Measurements from ENCODE around the gene TTC38.
A peak's percentile ranks its signal among the peaks of the same experiment; 100 is the strongest.

TTC38 gene

DNA sequence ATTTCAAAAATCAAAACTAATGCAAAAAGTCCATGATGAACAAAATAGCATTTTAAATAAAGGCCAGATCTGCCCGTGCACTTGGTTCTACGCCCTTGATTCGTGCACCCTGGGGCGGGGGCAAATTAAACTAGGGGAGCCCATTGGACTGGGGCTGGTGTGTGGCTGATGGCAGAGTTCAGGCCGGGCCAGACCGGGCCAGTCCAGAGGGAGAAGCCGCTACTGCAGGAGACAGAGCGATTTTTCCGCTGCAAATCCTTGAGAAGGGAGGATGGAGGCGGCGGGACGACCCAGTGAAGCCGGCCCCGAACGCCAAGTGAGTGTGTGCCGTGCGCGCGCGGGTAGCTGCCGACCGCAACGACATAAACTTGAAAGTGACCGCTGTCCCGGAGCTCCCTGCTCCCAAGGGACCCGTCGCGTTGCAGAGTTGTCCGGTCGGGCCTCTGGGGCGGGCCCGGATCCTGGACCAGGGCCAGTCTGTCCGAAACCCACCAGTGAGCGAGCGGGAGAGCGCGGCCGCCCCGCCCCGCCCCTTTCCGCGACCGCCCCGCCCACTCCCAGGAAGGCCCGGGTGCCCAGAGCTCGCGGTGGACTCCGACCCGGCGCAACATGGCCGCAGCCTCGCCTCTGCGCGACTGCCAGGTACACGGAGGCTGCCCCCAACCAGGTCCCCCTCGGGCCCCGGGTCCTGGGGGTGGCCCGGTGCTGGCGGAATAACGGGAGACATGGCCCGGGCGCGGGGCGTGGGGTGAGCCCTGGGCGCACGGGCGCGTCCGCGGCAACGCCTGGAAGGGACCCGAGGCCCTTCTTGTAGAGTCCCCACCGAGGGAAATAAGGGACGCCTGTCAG is at the start of gene TTC38:
TTC38 (plus strand) TSS at position 578 of the 849 bp plus-strand sequence; CDS start at position 610, 32 bp downstream.
- peak in 1 of 2 donors; percentile 48 for DNase-seq

DNA sequence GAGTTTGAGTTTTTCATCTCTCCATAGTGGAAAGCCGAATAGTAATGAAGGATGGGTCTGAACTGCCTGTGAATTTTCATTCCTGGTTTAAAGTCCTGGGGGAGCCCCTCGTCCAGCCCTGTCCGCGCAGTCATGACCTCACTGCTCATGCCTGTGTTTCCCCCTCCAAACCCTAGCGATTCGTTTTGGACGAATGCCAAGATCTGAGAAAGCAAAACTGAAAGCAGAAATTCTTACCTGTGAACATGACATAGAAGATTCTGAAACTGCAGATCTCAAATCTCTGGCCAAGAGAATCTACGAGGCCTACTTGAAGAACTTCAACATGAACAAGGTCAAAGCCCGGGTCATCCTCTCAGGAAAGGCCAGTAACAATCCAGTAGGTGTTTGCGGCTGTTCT is 48.2 kb upstream of the TTC38 start:
- DNase-seq: no peak

DNA sequence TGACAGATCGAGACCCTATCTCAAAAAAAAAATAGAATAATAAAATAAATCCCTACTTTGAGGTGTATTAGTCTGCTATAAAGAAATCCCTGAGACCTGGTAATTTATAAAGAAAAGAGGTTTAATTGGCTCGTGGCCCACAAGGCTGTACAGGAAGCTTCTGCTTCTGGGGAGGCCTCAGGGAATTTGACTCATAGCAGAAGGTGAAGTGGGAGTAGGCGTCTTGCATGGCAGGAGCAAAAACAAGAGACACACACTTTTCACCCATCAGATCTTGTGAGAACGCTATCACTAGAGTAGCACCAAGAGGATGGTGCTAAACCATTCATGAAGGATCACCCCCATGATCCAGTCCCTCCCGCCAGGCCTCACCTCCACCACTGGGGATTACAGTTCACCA is 46.9 kb upstream of the TTC38 start:
- no peak for DNase-seq

DNA sequence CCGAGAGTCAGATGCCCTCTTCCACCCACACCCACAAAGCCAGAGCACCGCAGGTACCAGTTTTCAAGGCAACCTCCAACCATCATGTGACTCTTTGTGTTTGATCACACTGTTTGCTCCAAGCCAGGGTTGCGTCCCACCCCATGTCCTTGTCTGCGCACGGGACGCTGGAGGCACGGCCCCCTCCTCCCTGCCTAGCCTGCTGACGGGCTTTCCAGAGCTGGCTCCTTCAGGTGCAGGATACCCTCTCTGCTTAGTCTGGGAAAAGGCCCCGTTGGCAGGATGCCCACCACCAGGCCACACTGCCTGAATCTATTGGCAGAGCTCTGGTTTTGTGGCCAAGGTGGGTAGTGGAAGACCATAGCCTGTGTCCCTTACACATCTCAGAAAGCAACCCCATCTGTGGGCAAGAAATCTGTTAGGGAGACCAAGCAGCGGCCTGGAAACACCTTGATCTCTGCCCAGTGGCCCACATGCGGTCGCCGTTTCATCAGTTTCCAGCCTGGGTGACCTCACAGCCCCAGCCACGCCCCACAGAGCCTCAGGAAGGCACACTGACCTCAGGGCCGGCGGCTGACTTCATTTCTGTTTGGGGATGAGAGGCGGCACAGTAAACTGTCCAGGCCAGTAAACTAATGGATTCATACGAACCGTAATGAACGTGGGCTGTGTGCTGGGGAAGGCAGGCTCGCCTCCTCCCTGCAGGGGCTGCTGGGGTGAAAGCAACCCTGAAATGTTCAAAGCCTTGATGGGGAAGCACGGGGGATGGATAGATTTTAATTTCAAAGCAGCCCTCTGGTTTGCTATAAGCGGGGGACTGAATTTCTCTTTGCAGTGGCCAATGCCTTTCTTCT is 43.5 kb upstream of the TTC38 start:
- DNase-seq: no peak

DNA sequence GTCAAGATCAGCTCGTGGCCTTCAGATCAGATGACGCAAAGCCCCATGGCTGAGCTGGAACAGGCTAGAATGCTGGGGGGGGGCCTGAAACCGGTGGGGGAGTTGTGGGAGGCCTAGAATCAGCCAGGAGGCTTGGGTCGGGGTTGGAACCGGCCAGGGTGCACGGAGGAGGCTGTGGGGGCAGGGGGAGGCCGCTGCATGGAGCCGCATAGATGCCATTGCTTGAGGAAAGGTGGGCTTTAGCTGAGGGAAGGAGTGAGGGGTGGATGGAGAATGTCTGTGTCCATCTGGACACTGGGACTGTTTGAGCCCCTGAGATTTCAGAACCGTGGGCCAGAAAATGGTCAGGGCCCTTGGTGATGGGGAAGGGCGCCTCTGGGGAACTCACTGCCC is 42.9 kb upstream of the TTC38 start:
- no peak for DNase-seq

DNA sequence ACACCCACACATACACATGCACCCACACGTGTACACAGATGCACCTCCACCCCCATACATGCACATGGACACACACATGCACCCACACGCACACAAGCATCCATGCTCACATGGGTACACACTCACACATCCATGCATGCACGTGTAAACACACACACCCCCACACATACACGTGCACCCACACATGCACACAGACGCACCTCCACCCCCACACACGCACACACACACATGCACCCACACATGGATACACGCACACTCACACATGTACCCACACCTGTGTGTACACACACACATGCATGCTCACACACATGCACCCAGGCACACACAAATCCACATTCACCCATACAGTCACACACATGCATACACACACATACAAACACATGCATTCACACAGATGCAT is 42.2 kb upstream of the TTC38 start:
- DNase-seq: no peak

DNA sequence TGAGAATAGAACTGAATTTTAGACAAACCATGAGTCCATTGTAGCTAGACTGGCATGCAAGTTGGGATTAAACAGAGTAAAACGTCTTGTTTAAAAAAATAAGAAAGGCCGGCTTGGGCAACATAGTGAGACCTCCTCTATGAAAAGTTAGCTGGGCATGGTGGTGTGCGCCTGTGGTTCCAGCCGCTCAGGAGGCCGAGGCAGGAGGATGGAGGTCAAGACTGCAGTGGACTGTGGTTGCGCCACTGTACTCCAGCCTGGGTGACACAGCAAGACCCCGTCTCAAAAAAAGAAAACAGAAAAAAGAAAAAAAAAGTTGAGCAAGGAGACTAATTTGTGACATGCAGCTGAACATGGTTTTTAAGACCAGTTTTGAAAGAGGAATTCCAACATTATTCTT is 41.2 kb upstream of the TTC38 start:
- no peak for DNase-seq

DNA sequence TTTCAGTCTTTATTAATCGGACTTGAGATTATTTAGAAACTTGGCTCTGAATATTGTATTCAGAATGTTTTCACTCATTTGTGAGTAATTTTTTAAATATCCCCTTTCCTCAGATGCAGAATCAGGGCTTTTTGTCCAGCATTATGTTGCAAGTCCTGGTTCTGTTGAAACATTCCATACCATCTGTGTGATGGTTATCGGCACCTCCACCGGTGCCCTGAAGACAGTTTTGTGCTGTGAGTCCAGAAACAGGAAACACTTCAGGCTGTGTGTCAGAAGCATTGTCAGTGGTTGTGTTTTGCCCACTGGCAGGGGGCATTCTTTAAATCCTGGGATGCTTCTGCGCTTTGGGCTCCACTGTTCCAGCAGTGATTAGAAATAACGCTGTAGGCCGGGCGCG is 38.1 kb upstream of the TTC38 start:
- DNase-seq: no peak

DNA sequence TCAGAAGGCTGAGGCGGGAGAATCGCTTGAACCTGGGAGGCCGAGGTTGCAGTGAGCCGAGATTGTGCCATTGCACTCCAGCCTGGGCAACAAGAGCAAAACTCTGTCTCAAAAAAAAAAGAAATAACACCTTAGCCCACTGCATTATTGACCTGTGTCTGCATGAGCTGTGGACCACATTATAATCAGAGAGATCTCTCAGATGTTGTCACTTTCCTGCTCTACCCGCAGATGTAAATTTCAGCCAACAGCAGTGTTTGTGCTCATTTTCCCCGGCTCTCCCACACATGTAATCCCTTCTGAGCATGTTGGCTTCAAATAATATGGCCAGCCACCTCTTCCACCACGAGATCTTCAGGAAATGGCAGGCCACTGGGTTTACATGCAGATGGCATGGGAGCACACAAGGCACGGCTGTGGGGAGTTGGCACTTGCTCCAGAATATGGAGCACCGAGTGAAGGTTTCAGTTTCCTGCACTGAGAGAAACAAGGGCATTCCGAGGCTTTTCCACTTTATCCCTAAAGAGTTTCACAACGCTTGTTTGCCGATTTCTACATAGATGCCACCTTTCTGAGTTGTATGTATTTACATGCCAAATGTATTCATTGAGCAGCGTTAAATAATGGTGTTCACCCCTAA is 37.4 kb upstream of the TTC38 start:
- no peak for DNase-seq

DNA sequence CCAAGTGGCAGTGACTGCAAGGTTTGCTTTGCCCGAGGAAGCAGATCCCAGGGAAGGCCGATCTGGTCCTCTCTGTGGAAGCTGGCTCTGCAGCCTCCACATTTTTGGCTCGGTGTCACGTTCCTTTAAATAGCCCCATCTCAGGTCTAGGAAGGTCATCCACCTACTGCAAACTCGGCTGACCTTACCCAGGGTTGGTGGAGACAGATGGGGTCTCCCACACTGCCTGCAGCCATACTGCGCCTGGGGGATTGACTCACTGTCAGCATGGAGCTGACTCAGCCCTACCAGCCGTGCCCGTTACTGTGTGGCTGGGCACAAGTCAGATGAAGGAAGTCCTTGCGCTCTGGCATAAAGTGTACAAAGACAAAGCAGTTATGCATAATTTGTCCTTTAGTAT is 34.6 kb upstream of the TTC38 start:
- peak; percentile 6 to 33 for DNase-seq

DNA sequence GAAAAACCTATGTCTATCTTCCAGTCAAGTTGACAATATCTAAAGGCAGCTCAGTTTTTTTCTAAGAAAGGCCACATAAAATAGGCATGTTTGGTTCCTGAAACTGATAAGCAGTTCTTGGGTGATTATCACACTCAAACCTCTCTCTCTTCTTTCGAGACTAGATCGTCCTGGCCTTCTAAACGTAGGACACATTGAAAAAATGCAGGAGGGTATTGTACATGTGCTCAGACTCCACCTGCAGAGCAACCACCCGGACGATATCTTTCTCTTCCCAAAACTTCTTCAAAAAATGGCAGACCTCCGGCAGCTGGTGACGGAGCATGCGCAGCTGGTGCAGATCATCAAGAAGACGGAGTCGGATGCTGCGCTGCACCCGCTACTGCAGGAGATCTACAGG is 32.8 kb upstream of the TTC38 start:
- DNase-seq: no peak

DNA sequence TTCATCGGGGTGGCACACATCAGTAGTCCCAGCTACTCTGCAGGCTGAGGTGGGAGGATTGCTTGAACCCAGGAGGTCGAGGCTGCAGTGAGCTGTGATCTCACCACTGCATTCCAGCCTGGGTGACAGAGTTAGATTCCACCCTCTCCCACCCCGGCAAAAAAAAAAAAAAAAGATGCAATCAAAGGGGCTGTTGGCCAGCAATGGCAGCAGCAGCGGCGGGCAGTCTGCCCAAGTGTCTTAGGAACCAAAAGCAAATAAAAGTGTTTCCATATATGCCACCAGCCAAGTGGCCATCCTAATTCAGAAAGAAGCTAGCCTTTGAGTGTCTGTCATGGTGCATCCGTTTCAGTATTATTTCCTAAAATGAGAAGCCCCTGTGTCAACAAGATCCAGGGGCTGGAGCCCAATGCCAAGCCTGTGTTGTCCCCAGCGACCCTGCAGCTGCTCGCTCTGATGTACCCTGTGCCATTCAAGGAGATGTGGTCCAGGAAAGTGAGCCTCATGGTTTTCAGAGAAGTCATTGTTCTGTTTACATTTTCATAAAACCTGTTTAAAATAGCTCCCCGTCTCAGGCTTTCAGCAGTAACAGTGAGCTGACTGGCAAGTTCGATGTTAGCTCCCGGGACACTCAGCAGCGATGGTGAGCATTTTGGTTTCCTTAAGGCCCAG is 30.2 kb upstream of the TTC38 start:
- no peak for DNase-seq

DNA sequence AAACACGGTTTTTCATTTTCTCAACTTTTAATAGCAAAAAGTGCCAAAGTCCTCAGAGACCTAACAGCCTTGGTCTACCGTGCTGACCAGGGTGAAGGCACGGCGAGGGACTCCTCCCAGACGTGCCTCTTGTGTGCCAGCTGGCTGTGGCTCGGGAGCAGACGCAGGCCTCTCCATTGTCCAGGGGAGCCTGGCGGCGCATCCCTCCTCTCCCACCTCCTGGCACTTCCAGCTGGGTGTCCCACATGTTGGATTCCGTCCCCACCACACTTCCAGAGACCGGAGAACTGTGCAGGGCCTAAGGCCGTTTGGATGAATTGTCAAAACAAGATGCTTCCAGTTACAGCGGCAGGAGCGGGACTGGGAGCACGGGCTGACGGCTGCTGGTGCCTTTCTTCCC is 29.3 kb upstream of the TTC38 start:
- no peak for DNase-seq

DNA sequence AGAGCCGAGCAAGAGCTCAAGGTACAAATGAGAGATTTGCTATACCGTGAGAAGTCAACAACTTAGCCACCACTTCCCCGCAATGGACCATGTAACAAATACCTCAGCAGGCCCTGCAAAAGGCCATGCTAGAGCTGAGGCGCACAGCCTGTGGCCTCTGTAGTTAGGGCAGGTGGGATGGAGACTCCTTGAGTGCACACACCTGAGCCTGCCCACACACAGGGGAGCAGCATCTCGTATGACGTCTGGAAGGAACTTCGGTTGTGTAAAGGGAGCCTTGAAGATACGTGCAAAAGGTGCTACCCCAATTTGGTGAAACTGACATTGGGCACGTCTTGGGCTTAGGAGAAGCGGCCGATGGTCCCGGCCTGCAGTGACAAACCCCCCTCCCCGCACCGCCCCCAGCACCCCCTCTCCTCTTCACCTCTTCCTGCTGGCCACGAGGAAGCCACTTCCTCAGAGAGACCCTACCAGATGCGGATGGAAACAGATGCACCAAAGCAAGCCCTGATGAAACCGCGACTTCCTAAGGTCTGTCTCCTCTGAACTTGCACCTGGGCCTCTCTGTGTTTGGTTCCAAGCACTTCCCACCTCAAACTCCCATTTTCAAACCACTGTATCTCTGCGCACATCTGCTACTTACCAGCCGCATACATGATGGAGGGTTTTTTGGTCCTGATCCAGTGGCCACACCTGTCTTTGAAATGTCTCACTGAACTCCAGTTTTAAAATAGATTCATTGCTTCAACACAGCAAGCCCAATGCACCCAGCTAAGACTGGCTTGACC is 28.4 kb upstream of the TTC38 start:
- DNase-seq: peak in 1 of 2 donors; percentile 61

DNA sequence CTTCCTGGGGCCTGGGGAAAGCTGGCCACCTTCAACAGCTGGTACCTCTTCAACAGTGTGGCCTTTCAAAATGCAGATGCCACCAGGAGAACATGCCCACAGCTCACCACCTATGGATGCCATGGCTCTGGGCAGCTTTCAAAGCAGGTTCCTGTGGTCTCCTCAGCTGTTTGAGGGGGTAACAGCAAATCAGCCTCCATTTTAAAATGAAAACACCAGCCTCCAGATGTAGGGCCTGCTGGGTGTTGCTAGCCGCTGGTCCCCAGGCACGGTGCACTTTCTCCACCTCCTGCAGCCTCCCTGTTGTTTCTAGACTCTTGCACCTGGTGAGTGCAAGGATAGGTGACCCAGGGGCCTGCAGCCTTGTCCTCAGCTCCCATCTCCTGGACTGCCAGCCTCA is 27.7 kb upstream of the TTC38 start:
- DNase-seq: no peak

DNA sequence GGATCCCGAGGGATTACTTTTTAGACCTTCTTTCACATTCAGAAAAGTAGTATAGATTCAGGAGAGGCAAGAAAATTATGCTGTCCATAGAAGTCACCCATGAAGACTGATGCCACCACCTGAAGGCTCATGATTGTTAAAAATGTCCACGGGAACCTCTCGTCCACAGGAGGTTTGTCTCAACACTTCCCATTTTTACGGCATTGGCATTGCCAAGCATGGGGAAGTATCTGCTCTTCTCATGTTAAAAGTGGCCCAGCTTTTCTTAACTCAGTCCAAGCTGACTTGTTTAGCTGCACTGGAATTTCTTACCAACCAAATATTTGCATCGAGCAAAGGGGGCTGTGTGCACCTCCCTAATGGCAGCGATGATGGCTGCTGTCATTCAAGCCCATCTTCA is 27.3 kb upstream of the TTC38 start:
- no peak for DNase-seq

DNA sequence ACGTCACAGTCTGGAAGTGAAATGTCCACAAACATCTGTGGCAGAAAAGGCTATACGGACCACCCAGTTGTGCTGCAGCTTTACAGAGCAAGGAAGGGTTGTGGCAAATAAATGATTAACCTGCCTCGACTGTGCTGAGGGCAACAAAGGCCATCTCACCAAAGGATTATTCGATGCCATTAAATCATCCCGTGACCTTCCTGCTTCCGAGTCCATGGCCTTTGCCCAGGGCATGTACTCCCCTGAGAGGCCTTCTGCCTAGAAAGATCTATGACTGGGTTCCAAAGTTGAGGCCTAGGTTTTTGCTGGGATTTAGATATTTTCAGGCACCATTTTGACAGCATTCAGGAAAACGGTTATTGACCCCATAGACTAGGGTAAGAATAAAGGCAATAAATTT is 26.9 kb upstream of the TTC38 start:
- no peak for DNase-seq

DNA sequence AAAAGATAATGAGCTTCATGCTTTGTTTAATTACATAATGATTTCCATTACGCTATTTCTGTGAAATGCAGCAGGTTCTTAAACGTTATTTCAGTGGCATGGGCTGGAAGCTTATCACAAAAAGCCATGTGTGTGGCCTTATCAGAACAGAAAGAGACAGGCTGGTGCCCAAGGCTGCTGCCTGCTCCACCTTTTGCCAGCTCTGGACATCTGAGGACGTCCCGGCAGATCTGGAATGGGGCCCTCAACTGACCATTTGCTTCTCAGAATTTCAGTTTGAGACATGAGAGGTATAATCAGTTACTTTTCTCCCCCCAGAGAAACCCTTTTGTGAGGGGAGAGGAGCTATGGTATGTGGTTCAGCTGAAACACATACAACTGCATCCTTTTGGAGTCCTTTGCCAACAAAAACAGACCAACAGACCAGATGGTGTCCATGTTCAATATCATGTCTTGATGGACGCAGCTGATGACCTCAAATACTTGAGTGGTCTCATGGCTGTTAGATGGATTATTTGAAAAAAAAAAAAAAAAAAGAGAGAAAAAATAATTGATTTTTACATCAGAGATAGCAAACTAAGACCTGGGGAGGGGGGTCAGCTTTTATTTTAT is 26.3 kb upstream of the TTC38 start:
- DNase-seq: no peak

DNA sequence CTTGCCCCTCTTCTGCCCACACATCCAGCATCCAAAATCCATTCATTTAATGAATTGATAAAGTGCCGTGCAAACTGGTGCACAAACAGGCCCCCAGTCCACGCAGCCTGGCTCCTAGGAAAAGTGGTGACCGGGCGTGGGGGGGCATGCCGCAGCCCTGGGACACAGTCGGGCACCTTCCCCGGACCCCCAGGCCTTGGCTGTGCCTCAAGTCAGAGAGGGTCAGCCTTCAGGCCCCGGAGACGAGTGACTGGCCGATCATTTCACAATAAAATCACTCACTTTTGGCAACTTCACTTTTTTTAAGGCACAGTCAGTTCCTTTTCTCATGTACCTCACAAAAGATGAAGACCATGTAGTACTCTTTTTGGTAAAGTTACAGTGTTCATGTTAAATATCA is 25.7 kb upstream of the TTC38 start:
- DNase-seq: no peak

DNA sequence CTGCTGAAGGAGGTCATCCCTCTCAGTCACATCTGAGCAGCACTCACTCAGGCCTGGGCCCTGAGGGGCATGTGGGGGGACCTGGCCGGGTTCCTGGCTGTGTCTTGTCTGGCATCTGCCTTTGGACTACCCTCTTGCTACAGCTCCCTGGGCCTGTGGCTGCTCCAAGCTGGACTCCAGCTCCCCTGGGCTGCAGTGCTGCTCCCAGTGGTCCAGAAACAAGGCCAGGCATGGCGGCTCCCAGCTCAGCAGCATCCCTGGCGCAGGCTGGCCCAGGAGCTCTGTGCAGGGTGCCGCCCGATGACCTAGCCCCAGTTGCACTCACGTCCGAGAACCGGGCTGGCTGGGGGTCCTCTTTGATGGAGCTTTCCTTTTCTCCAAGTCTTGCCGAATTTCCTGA is 23.0 kb upstream of the TTC38 start:
- DNase-seq: no peak

DNA sequence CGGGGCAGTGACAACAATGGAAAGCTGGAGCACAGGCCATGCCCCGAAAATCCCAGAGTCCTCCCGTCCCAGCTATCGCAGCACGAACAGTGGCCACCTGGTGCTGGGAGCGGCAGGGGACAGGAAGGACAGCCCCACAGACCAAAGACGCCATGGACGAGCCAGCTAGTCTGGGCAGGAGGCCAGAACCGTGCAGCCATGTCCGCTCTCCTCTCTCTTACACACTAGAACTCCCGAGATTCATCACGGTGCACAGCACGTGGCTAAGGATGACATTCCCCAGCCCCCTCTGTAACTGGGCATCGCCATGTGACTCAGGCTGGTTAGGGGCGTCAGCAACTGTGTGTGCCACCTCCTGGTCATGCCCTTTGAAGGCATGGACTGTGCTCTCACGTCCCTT is 22.3 kb upstream of the TTC38 start:
- no peak for DNase-seq

DNA sequence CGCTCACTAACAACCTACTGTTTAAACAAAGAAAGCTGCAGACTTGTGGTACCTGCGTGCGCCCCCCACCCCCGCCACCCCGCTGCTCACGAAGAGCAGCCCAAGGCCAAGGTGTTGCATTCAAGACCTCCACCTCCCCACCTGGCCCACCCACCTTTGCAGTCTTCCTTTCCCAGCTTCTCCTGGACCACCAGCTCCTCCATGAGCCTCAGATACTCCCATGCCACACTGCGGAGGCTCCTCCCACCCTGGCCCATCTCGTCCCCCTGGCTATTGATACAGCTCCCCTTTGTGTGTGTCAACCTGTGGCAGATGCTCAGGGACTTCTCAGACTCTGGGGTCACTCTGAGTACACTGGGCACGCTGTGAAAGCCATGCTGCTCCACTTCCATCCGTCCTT is 21.6 kb upstream of the TTC38 start:
- no peak for DNase-seq

Data from bone marrow (tissue), 2 donors.